ENCODE measurements around the gene ATXN8OS.
"Not testable (repeated sequence)": the region's sequence is repeated elsewhere in the genome, so short reads cannot be mapped to it uniquely, and the experiment has no call there.

Gene ATXN8OS

GRCh38 chr13:70107498-70108281 lies at the start of gene ATXN8OS:
Gene ATXN8OS, plus strand, starts transcription at chr13:70107826.
- DNase-seq: no peak

DNA sequence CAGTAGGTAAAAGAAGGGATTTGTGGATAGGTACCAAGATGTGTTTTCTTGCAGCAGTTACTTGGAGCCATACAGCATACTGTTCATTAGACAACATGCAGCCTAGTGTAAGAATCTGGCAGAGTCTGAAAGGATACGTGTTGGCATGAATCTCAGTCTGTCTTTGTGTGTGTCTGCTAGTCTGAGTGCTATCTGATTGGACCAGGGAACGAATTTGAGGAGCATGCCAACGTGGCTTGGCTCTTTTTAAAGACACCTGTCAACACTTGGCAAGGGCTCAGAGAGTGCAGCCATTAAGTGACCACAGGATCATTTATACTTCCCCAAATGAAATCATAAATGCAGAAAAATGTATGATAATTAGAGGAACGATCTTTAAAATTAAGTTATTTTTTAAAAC lies 27.6 kb upstream of the ATXN8OS start:
- no peak for DNase-seq

DNA sequence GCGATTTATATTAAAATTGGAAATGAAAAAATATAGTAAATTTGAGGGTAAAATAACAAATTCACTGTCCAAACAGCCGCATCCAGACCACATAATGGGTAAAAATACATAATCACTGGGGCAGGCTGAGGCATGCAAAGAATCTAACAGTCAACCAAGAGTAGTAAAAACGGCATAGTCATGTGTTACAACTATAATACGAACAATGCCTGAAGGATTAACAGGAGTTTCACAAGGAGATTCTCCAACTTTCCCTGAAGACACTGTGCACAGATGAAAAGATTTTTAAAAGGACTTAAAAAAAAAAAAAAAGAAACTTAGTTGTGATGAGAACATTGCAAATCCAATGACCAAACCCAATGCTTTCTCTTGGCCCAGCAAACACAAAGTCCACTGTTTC lies 20.4 kb upstream of the ATXN8OS start:
- no peak for DNase-seq

DNA sequence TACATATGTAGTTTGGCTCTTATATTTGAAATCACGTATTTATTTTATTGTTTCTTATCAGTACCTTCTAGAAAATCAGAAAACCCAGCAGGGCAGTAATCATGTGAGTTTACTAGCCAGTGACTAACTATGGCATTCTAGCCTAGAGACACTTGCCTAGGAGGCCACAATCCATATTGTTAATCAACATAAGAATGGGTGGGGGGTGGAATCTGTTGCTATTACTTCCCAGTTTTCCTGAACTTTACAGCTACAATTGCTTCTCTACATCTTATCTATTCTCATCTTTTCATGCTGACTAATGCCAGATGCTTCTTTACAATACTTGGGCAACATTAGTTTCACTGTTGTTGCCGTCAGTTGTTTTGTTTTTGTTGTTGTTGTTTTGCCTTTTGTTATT lies 18.7 kb upstream of the ATXN8OS start:
- no peak for DNase-seq

DNA sequence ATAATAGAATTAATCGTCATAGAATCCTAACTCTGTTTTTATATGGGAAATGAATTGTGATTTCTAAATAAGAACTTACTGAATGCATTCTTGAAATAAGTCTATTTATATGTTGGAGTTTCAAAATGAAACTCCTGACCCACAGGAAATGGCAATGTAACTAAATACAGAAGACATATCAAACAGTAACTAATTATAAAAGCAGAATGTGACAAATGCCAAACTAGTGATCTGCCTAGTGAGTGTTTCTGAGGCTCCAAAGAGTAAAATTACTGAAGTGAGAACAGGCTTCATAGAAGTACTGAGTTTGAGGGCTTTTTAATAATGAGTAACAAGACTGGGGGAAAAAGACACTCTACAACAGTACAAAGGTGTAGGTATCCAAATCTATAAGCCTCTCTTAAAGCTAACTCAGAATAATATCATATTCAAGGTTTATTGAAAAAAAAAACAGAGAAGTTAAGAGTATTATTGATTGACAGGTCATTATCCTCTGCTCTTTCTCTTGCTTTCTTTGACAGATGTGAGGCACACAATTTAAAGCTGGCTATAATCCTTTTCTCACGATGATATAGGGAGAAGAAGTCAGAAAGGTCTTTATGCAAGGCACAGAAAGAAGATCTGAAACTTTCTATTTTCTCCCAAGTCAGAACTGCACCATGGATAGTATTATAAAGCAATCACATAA lies 17.4 kb upstream of the ATXN8OS start:
- DNase-seq: no peak

- DNase-seq: no peak
These were observed 9.0 kb upstream of the ATXN8OS start for GRCh38 chr13:70098669-70099068.

GRCh38 chr13:70104481-70104880 lies 3.1 kb upstream of the ATXN8OS start:
- DNase-seq: no peak

GRCh38 chr13:70107125-70107497 lies 515 bp upstream of the ATXN8OS start:
- DNase-seq: no peak

- DNase-seq: no peak
These were observed 905 bp downstream of the ATXN8OS start, which contains the start of gene KLHL1 for GRCh38 chr13:70108356-70109105. Gene KLHL1, minus strand, starts transcription at chr13:70108452. Its CDS starts 753 bp downstream, at chr13:70107699.

DNA sequence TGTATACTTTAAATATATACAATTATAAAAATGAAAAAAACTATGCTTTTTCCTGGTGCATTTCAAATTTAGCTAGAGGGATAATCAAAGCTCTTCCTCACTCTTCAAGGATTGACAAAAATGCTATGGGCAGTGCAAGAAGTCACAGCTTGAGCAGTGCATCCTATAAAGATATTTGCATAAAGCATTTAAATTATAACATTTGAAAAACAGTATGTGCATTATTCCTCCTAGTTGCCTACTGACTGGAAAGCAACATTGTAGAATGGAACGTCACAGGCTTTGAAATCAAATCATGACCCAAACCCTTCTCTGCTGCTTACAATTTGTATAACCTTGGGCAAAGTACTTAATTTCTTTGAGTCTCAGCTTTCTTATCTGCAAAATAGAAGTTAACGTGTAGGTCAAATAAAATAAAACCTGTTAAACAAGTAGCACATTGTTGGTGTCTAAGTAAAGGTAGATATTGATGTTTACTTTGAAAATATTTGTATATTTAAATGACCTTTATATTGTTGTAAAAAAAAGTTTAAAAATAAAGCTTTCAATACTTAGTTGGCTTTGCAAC lies 9.8 kb downstream of the ATXN8OS start:
- DNase-seq: no peak

- no peak for DNase-seq
These were observed 18.1 kb downstream of the ATXN8OS start for GRCh38 chr13:70125693-70126092.

GRCh38 chr13:70128098-70128497 lies 20.5 kb downstream of the ATXN8OS start:
- no peak for DNase-seq

GRCh38 chr13:70142658-70143057 lies 35.0 kb downstream of the ATXN8OS start:
- not testable (repeated sequence) for DNase-seq

- no peak for DNase-seq
These were observed 54.5 kb downstream of the ATXN8OS start for GRCh38 chr13:70162141-70162540.

GRCh38 chr13:70170689-70171088 lies 63.1 kb downstream of the ATXN8OS start:
- no peak for DNase-seq

GRCh38 chr13:70171151-70171550 lies 63.5 kb downstream of the ATXN8OS start:
- DNase-seq: no peak

DNA sequence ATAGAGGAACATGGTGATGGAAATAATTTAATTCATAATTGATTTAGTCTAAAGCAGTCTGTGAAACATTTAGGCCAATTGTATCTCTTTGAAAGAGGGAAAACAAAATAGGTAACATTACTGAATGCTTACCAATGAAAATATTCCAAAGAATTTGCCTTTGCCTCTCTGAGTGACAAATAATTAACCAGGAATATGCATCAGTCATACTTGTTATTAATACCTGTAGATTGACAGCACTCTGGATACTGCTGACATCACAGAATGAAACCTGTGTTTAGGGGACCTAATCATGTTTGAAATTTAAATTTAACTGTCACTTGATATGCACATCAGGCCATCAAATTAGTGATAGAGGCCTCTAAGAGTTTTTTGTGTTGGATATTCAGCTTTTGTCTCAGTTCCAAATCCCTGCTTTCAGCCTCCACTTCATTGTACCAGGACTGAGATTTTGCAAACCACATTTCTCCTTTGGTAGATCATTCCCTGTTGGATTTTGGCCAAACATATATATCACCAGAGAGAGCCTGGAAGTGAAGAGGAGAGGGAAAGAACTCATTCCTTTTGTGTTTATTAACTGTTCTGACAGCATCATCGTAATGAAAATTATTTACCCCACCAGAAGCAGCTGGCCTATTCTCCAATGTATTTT lies 65.4 kb downstream of the ATXN8OS start:
- no peak for DNase-seq

DNA sequence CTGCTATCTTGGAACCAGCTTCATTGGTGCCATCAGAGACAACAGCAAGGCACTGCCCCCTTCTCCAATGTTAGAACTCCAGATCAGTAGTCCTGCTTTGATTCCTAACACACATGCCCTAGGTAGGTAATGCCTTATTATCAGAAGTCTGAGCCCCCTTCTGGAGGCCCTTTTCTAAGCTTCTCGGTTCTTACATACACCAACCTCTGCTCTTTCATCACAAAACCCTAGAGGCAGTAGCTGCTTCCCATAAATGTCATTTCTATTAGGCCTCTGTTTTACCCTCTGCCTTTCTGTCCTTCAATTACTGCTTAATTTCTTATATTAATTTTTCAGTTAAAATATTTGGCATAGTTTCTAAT lies 66.0 kb downstream of the ATXN8OS start:
- no peak for DNase-seq

DNA sequence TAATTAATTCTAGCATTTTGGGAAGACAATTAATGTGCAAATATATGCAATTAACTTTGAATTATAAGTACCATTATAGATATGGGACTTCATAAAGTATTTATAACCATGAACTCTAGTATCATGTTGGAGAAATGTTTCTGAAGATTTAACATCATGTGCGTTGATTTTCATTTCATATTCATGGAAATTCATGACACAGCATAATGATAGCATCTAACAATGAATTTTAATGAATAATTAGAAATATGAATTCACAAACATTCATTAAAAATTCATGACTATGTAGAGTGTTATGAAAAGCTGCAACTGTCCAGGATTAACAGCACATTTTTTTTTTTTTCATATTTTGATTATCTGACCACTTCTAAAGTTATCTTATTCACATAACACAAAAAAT lies 70.7 kb downstream of the ATXN8OS start:
- DNase-seq: no peak
